ENCODE measurements around the gene RHOB.

RHOB gene

DNA sequence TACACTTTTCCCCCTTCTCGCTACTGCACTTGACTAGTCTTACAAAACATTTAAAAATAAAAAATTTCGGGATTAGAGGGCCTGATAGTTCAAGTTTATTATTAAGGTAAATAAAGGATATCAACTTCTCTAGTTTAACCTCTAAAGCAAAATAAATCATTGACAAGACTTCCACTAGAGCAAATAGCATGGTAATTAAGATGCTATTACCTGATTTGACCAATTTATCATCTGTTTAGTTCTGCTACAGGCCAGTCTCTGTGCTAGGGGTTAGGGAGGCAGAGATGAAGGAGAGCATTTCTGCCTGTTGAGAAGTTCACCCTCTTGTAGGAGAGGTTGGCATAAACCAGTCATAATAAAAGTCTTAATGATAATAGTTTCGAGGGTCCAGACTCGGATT is 34.0 kb downstream of the RHOB start:
- ChIA-PET CTCF (no interaction called here), POLR2A (no interaction called here)

DNA sequence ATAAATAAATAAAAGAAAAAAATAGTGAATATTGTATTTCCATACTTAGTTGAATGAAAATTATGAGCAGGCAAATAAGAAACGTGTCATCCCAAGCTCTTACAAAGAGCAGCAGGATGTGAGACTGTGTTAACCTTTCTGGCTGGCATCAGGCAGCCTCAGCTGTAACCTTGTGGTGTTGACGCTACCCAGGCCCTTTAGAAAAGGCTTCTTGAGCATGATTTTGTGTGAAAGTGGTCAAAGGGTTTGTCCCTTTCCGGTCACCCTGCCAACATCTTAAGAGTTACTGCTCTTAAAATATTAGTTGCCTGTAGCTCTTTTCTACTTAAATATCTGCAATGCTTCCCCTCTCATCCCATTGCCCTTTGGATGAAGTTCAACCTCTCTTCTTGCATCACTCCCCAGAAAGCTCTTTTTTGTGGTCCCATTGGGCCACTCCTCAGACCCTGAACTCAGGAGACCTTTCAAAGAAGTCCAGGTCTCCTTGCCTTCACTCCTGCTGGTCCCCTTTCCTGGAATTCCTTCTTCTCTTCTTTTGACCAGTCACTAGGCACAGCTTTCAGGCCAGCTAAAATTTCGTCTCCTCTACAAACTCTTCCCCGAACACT is 35.0 kb downstream of the RHOB start:
- ChIA-PET CTCF (interaction anchor here (1.5 kb wide), 1 partner anchor 71 kb away, joined by 3 read pairs; no protein-coding TSS in a partner anchor), POLR2A (no interaction called here)
- no peak for TF ChIP-seq CTCF (IDR thresholded peaks at IDR 0.05; ENCODE audit: control extremely low read depth, extremely low read depth, low read depth, missing control alignments)
- DNase-seq (ENCODE audit: extremely low spot score) = no peak

More for the DNA sequence above, 34.0 kb downstream of the RHOB start:
- DNase-seq (ENCODE audit: extremely low spot score) = no peak
- no peak for TF ChIP-seq CTCF (IDR thresholded peaks at IDR 0.05; ENCODE audit: control extremely low read depth, extremely low read depth, low read depth, missing control alignments)

- POLR2A ChIA-PET = no interaction called here
- no peak for DNase-seq (ENCODE audit: extremely low spot score)
- CTCF ChIA-PET = interaction anchor here (1.0 to 1.5 kb wide), 2 partner anchors 10 to 71 kb away, joined by 3 read pairs; no protein-coding TSS in a partner anchor
- no peak for TF ChIP-seq CTCF (IDR thresholded peaks at IDR 0.05; ENCODE audit: control extremely low read depth, extremely low read depth, low read depth, missing control alignments)
Observed at GRCh38 chr2:20482725-20483124, 35.9 kb downstream of the RHOB start.

DNA sequence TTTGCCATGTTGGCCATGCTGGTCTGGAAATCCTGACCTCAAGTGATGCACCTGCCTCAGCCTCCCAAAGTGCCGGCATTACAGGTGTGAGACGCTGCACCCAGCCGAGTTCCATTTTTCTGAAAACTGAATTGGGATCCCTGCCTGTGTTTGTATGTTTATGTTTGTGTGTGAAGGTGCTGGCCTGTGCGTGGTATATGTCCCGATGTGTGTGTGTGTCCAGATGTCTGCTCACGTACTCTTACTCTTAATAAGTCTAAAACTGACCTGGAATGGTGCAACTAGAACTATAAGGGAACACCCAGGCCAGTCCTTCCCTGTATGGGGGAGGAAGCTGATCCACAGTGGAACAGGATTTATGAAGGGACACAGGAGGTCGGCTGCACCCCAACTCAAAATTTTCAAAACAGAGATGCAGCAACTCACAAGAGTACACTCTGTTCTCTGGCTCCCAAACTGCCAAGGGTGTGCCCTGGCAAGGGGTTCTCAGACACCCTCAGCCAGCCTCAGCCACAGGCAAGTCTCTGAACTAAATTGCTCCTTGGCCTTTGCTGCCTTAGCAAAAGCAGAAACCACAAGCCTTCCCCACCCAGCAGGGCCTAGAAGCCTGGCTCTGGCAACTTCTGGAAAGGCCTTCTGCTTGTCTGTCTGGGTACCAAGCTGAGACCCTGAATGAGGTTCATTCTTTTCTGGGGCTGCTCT is 36.5 kb downstream of the RHOB start:
- CTCF ChIA-PET = interaction anchor here (1.0 kb wide), 2 partner anchors 10 to 11 kb away, joined by 3 read pairs; no protein-coding TSS in a partner anchor
- POLR2A ChIA-PET = no interaction called here
- TF ChIP-seq CTCF (IDR thresholded peaks at IDR 0.05; ENCODE audit: control extremely low read depth, extremely low read depth, low read depth, missing control alignments) = no peak
- DNase-seq (ENCODE audit: extremely low spot score) = no peak

DNA sequence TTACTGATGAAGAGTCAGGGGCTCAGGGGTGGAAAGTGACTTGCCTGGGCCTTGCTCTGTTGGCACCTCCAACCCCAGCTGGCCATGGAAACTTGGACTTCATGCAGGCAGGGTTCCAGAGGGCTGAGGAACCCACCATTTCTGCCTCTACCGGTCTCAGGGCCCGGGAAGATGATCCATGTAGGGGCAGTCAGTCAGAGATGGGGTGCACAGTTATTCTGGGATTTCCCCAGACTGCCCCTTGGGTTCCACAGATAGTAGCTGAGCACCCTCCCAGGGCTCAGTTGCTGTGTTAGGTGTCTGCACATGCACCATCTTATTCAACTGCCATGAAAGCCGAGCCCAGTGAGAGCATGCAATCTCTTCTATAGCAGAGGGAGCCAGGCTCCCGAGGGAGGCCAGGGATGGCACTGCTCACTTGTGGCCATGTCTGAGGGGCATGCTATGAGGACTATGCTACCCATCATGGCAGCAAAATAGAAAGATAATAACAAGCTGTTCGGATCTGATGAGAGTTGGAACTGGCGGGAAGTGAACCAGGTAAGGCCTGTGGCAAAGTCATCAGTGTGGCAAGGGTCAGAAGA is 37.3 kb downstream of the RHOB start:
- POLR2A ChIA-PET = interaction anchor here (2.9 kb wide), 1 partner anchor 37 kb away, joined by 14 read pairs; the partner anchor contains the start of gene RHOB
- TF ChIP-seq CTCF (IDR thresholded peaks at IDR 0.05; ENCODE audit: control extremely low read depth, extremely low read depth, low read depth, missing control alignments) = no peak
- DNase-seq (ENCODE audit: extremely low spot score) = no peak
- CTCF ChIA-PET = interaction anchor here (1.0 to 1.8 kb wide), 5 partner anchors 10 to 177 kb away, joined by 3 to 5 read pairs (median 3); no protein-coding TSS in a partner anchor

DNA sequence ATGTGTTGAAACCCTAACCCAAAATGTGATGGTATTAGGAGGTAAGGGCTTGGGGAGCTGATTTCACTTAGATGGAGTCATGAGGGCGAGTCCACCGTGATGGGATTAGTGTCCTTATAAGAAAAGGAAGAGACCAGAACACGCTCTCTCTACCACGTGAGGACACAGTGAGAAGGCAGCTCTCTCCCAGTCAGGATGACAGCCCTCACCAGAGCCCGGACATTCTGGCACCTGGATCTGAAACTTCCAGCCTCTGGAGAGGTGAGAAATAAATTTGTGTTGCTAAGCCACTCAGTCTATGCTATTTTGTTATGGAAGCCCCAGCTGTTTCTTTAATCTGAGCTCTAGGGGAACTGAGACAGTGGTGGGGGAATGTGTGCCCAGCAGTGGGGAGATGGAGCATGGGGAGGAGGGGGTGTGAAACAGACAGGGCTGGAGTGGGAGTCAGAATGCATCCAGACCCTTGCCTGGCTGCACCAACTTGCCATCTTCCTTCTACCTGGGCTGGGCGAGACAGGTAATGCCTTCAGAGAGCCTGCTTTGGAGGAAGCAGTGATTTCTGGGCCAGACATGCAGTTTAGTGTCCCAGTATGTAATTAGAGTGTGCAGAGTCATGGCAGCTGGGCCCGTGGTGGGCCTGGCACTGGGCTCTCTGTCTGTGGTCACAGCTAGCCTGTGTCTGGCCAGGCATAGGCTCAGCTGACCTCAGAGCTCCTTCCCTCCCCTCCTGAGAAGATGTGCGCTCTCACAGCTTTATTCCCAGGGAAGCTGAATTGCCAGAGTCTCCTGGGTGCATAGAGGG is 38.1 kb downstream of the RHOB start:
- TF ChIP-seq CTCF (IDR thresholded peaks at IDR 0.05; ENCODE audit: control extremely low read depth, extremely low read depth, low read depth, missing control alignments) = no peak
- no peak for DNase-seq (ENCODE audit: extremely low spot score)
- POLR2A ChIA-PET = interaction anchor here (1.4 to 2.9 kb wide), 2 partner anchors 36 to 38 kb away, joined by 7 to 14 read pairs; partner anchors contain the start of gene RHOB
- CTCF ChIA-PET = interaction anchor here (1.0 to 2.1 kb wide), 10 partner anchors 11 to 176 kb away, joined by 3 to 5 read pairs (median 4); partner anchors contain the start of gene HS1BP3
